NCI-H82 treated with DMSO at 0.1 percent for 48 hours (cell line): ENCODE results near the gene B4GALNT4.
"Not testable (repeated sequence)": the region's sequence is repeated elsewhere in the genome, so short reads cannot be mapped to it uniquely, and the experiment has no call there.

Experiments
- DNase-seq: peaks from one replicate; lab custom pipeline; 2025; ENCODE audit not compliant: unreplicated experiment; lab: John Stamatoyannopoulos, UW

The B4GALNT4 gene

GRCh38 chr11:373716-374551 lies 4.6 kb downstream of the B4GALNT4 start:
- no peak for DNase-seq

DNA sequence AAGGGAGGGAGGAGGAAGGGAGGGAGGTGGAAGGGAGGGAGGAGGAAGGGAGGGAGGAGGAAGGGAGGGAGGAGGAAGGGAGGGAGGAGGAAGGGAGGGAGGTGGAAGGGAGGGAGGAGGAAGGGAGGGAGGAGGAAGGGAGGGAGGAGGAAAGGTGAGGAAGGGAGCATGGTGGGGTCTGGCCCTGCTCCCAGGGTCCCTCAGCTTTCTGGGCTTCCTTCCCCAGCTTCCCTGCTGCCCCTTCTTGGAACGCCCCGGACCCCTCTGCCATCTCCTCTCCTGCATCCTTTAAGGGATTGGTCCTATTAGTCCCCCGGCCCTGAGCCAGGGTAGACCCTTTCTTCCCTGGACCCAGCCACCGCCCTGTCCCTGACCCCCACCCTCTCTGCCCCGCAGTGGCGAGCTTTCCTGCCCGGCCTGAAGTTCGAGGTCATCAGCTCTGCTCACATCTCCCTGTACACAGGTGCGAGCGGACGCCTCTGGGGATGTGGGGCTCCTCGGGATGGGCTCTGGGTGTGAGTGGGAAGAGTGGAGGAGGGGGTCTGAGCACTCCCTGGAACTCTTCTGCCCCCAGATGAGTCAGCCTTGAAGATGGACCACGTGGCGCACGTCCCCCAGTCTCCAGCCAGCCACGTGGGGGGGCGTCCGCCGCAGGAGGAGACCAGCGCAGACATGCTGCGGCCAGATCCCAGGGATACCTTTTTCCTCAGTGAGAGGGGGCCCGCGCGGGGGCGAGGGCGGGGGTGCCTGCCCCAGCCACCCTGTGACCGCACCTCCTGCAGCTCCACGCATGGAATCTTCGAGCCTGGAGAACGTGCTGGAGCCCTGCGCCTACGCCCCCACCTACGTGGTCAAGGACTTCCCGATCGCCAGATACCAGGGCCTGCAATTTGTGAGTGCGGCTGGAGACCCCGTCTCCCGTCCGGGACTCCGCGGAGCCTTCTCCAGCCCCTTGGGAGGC lies 6.0 kb downstream of the B4GALNT4 start:
- no peak for DNase-seq

DNA sequence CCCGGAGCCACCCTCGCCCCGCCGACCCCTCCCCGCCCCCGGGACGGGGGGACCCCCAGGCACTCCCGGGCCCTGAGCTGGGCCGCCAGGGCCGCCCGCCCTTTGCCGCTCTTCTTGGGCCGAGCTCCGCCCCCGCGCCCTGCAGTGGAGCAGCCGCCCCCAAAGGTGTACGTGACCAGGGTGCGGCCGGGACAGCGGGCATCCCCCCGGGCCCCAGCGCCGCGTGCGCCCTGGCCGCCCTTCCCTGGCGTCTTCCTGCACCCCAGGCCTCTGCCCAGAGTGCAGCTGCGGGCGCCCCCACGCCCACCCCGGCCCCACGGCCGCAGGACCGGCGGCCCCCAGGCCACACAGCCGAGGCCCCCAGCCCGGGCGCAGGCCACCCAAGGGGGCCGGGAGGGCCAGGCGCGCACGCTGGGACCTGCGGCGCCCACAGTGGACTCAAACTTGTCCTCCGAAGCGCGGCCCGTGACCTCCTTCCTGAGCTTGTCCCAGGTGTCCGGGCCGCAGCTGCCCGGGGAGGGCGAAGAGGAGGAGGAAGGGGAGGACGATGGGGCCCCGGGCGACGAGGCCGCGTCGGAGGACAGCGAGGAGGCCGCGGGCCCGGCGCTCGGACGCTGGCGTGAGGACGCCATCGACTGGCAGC lies 7.4 kb downstream of the B4GALNT4 start:
- no peak for DNase-seq

- DNase-seq = no peak
These were observed 8.0 kb downstream of the B4GALNT4 start for GRCh38 chr11:377174-377865.

DNA sequence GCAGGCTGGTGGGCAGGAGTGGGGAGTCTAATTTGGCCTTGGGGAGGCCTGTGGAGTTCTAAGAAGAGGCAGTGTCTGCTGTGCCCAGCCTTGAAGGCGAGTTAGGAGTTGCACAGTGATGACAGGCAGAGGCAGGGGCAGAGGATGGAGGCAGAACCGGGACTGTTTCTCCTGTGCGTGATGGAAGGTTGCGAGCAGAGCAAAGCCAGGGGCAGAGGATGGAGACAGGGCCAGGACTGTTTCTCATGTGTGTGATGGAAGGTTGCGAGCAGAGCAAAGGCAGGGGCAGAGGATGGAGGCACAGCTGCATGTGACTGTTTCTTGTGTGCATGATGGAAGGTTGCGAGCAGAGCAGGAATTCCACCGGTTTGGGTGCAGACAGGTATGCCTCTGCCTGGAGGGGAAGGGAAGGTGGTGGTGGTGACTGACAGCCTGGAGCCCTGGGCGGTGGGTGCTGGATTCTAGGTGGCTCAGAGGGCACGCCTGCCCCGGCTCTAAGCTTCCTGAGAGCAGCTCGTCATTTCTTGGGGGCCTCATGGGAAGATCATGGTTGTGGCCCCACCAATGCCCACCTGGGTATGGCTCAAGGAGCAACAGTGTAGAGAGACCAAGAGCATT lies 8.7 kb downstream of the B4GALNT4 start:
- DNase-seq = no peak

DNA sequence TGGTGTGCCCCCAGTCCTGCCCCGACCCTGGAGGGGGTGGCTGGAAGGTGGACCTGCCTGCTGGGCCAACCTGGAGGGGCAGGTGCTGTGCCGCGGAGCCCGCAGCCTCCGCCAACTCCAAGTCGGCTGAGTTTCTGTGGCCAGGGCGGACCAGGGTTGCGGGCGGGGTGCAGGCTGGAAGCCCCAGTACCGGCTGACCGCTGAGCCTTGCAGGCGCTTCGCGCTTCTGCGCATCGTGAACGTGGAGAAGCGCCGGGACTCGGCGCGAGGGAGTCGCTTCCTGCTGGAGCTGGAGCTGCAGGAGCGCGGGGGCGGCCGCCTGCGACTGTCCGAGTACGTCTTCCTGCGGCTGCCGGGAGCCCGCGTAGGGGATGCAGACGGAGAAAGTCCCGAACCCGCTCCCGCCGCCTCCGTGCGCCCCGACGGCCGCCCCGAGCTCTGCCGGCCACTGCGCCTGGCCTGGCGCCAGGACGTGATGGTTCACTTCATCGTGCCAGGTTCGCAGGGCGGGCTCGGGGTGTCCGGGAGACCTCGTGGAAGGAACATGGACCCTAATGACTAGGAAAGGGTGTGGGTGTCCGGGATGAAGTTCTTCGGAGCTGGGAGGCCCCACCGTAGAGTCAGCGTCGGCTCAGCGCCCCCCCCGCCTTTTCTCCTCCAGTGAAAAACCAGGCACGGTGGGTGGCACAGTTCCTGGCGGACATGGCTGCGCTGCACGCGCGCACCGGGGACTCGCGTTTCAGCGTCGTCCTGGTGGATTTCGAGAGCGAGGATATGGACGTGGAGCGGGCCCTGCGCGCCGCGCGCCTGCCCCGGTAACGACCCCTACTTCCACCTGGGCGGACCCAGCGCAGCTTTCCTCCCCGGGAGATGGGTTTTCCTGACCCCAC lies 10.2 kb downstream of the B4GALNT4 start:
- DNase-seq = no peak

DNA sequence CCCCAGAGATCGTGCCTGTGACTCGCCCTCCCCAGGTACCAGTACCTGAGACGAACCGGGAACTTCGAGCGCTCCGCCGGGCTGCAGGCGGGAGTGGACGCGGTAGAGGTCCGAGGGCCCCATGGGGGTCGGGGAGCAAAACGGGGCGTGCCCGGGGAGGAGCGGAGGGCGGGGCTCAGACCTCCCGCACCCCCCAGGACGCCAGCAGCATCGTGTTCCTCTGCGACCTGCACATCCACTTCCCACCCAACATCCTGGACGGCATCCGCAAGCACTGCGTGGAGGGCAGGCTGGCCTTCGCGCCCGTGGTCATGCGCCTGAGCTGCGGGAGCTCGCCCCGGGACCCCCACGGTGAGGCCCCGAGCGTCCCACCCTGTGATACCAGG lies 10.8 kb downstream of the B4GALNT4 start:
- no peak for DNase-seq

GRCh38 chr11:380491-380890 lies 11.2 kb downstream of the B4GALNT4 start:
- DNase-seq = no peak

DNA sequence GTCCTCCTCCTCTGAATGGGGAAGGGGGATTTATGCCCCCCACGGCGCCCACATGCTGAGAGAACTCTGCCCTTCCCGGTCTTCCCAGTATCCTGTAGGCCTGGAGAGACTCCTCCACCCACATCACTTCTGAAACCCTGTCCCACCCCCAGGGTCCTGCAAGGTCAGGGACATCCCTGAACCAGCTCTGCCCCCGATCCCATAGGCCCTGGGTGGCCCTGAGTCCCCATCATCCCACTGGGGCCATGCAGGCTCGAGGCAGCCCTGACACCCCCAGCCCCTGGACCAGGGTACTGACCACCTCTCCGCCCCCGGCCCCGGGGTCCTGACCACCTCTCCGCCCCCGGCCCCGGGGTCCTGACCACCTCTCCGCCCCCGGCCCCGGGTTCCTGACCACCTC lies 11.7 kb downstream of the B4GALNT4 start:
- DNase-seq = no peak

- no peak for DNase-seq
These were observed 12.3 kb downstream of the B4GALNT4 start for GRCh38 chr11:381501-382072.

- no peak for DNase-seq
These were observed 12.9 kb downstream of the B4GALNT4 start for GRCh38 chr11:382081-382629.

- no peak for DNase-seq
These were observed 14.1 kb downstream of the B4GALNT4 start for GRCh38 chr11:383431-383830.

DNA sequence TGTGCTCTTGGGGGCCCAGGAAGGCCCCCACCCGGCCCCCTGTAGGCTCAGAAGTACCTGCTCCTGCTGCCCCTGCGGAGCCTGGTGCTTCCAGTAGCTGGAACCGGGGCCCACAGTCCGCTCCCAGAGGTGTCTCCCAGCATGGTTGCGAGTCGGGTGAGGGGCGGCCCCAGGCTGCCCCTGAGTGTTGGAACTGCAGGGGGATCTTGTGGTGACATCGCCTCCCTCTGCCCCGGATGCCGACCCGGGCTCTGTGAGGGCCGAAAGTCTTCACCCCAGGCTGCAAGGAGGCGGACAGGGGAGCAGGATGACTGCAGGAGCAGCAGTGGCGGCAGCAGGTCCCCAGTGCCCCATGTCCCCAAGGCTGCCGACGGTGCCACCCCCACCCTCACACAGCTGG lies 15.2 kb downstream of the B4GALNT4 start:
- DNase-seq = no peak

GRCh38 chr11:385594-386351 lies 16.5 kb downstream of the B4GALNT4 start:
- no peak for DNase-seq

DNA sequence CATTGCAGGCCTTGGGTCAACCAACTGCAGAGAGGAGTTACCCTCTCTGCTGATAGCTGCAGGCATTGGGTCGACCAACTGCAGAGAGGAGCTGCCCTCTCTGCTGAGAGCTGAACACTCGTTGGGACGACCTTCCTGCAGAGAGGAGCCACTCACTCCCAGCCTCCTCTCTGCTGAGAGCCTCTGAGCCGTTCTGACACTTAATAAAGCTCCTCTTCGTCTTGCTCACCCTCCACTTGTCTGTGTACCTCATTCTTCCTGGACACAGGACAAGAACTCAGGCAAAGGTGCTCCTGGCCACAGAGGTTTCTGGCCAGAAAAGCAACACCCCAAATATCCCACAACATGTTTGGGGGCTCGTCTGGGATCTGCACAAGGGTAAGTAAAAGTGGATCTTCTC lies 17.2 kb downstream of the B4GALNT4 start:
- no peak for DNase-seq

GRCh38 chr11:387193-387793 lies 18.0 kb downstream of the B4GALNT4 start:
- DNase-seq = no peak

DNA sequence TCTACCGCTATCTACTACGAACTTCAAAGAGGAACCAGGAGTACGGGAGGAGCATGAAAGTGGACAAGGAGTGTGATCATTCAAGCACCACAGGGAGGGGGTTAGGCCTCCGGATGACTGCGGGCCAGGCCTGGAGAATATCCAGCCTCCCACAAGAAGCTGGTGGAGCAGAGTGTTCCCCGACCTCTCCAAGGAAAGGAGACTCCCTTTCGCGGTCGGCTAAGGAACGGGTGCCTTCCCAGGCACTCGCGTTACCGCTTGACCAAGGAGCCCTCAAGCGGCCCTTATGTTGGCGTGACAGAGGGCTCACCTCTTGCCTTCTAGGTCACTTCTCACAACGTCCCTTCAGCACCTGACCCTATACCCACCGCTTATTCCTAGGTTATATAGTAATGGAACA lies 20.1 kb downstream of the B4GALNT4 start:
- not testable (repeated sequence) for DNase-seq

GRCh38 chr11:390175-390574 lies 20.9 kb downstream of the B4GALNT4 start:
- no peak for DNase-seq
